ENCODE measurements around the gene TM9SF2. TPM values are rescaled to one million over a fixed set of nuclear protein-coding genes. Genes with fewer than 3 reads are reported as not detected.
"Not testable (repeated sequence)": the region's sequence is repeated elsewhere in the genome, so short reads cannot be mapped to it uniquely, and the experiment has no call there.

TM9SF2 gene
- total RNA-seq, 1 donor: 160 TPM

- no peaks in the 10 kb centered on the region for H4K20me1 ChIP-seq (ENCODE audit: insufficient read depth, low read length)
- no peak overlapping the region for H2AFZ ChIP-seq (ENCODE audit: low read length)
- no peak for DNase-seq (ENCODE audit: insufficient read length, low spot score, missing footprints)
- H3K4me2 ChIP-seq (ENCODE audit: insufficient read depth, low read length): no peak overlapping the region
- no peaks in the 10 kb centered on the region for H3K27me3 ChIP-seq (ENCODE audit: insufficient read depth, low read length)
- H3K4me3 ChIP-seq (ENCODE audit: insufficient read depth, low read length): no peak overlapping the region
- no peaks in the 10 kb centered on the region for H3K79me2 ChIP-seq (ENCODE audit: insufficient read depth, low read length)
- peaks cover 6% of the 10 kb centered on the region for H3K36me3 ChIP-seq (ENCODE audit: insufficient read depth, low read length)
- no peaks in the 10 kb centered on the region for H3K4me1 ChIP-seq (ENCODE audit: insufficient read depth, low read length)
- H3K27ac ChIP-seq (ENCODE audit: low read depth, low read length): no peak overlapping the region
- TF ChIP-seq CTCF (IDR thresholded peaks at IDR 0.05; ENCODE audit: extremely low read depth, low read depth, low read length): no peak
- no peaks in the 10 kb centered on the region for H3K9me3 ChIP-seq (ENCODE audit: low read depth, low read length)
Observed at GRCh38 chr13:99565478-99566124, 64.3 kb downstream of the TM9SF2 start.

GRCh38 chr13:99566125-99567083 lies 65.1 kb downstream of the TM9SF2 start:
- H4K20me1 ChIP-seq (ENCODE audit: insufficient read depth, low read length): no peaks in the 10 kb centered on the region
- no peak for DNase-seq (ENCODE audit: insufficient read length, low spot score, missing footprints)
- no peak for TF ChIP-seq CTCF (IDR thresholded peaks at IDR 0.05; ENCODE audit: extremely low read depth, low read depth, low read length)
- H2AFZ ChIP-seq (ENCODE audit: low read length): no peak overlapping the region
- no peak overlapping the region for H3K27ac ChIP-seq (ENCODE audit: low read depth, low read length)
- no peak overlapping the region for H3K4me3 ChIP-seq (ENCODE audit: insufficient read depth, low read length)
- no peaks in the 10 kb centered on the region for H3K27me3 ChIP-seq (ENCODE audit: insufficient read depth, low read length)
- H3K36me3 ChIP-seq (ENCODE audit: insufficient read depth, low read length): no peaks in the 10 kb centered on the region
- H3K79me2 ChIP-seq (ENCODE audit: insufficient read depth, low read length): no peaks in the 10 kb centered on the region
- no peak overlapping the region for H3K4me2 ChIP-seq (ENCODE audit: insufficient read depth, low read length)
- no peaks in the 10 kb centered on the region for H3K4me1 ChIP-seq (ENCODE audit: insufficient read depth, low read length)
- H3K9me3 ChIP-seq (ENCODE audit: low read depth, low read length): no peaks in the 10 kb centered on the region

GRCh38 chr13:99568901-99569300 lies 67.6 kb downstream of the TM9SF2 start:
- not testable (repeated sequence) for H2AFZ ChIP-seq (ENCODE audit: low read length); H3K36me3 ChIP-seq (ENCODE audit: insufficient read depth, low read length); H3K27ac ChIP-seq (ENCODE audit: low read depth, low read length); H3K4me2 ChIP-seq (ENCODE audit: insufficient read depth, low read length); DNase-seq (ENCODE audit: insufficient read length, low spot score, missing footprints); H3K4me3 ChIP-seq (ENCODE audit: insufficient read depth, low read length); H3K4me1 ChIP-seq (ENCODE audit: insufficient read depth, low read length); H3K27me3 ChIP-seq (ENCODE audit: insufficient read depth, low read length); H4K20me1 ChIP-seq (ENCODE audit: insufficient read depth, low read length); H3K79me2 ChIP-seq (ENCODE audit: insufficient read depth, low read length); H3K9me3 ChIP-seq (ENCODE audit: low read depth, low read length)

- Histone ChIP-seq H3K4me3 (ENCODE audit: insufficient read depth, low read length) (no peak overlapping the region), H3K9me3 (ENCODE audit: low read depth, low read length) (no peaks in the 10 kb centered on the region)
Observed at GRCh38 chr13:99572131-99572530, 70.9 kb downstream of the TM9SF2 start.

More at GRCh38 chr13:99572131-99572530, 70.9 kb downstream of the TM9SF2 start:
- H3K27ac ChIP-seq (ENCODE audit: low read depth, low read length): no peak overlapping the region
- H3K36me3 ChIP-seq (ENCODE audit: insufficient read depth, low read length): no peaks in the 10 kb centered on the region
- TF ChIP-seq CTCF (IDR thresholded peaks at IDR 0.05; ENCODE audit: extremely low read depth, low read depth, low read length): no peak
- no peaks in the 10 kb centered on the region for H3K27me3 ChIP-seq (ENCODE audit: insufficient read depth, low read length)
- H3K4me1 ChIP-seq (ENCODE audit: insufficient read depth, low read length): no peaks in the 10 kb centered on the region
- no peaks in the 10 kb centered on the region for H3K79me2 ChIP-seq (ENCODE audit: insufficient read depth, low read length)
- no peak overlapping the region for H3K4me2 ChIP-seq (ENCODE audit: insufficient read depth, low read length)
- no peaks in the 10 kb centered on the region for H4K20me1 ChIP-seq (ENCODE audit: insufficient read depth, low read length)
- no peak overlapping the region for H2AFZ ChIP-seq (ENCODE audit: low read length)
- DNase-seq (ENCODE audit: insufficient read length, low spot score, missing footprints): no peak

Data from osteoblast (primary cell).